ENCODE results near the gene RNF186.

Gene RNF186

GRCh38 chr1:19844731-19845495 is 29.8 kb upstream of the RNF186 start:
- Histone ChIP-seq H3K4me3 (ENCODE audit: low read depth, low read length) (no peak overlapping the region), H3K36me3 (ENCODE audit: control insufficient read depth, insufficient read depth, low read length) (no peaks in the 10 kb centered on the region), H3K27me3 (ENCODE audit: control insufficient read depth, insufficient read depth, low read length) (no peaks in the 10 kb centered on the region), H3K9me3 (ENCODE audit: control insufficient read depth, low read length) (no peaks in the 10 kb centered on the region), H2AFZ (peak overlapping the region; percentile 28), H3K4me1 (no peaks in the 10 kb centered on the region), H3K27ac (no peak overlapping the region), H3K4me2 (ENCODE audit: low read length) (peak overlapping the region; percentile 37), H3K9ac (no peak overlapping the region), H3K79me2 (no peaks in the 10 kb centered on the region)
- TF ChIP-seq CTCF (IDR thresholded peaks at IDR 0.05) = no peak

- Histone ChIP-seq H3K4me2 (ENCODE audit: low read length) (no peak overlapping the region), H3K4me1 (no peaks in the 10 kb centered on the region), H3K27me3 (ENCODE audit: control insufficient read depth, insufficient read depth, low read length) (no peaks in the 10 kb centered on the region), H3K9me3 (ENCODE audit: control insufficient read depth, low read length) (no peaks in the 10 kb centered on the region), H3K9ac (no peak overlapping the region), H3K36me3 (ENCODE audit: control insufficient read depth, insufficient read depth, low read length) (no peaks in the 10 kb centered on the region), H3K27ac (no peak overlapping the region), H2AFZ (no peak overlapping the region), H3K4me3 (ENCODE audit: low read depth, low read length) (no peak overlapping the region), H3K79me2 (no peaks in the 10 kb centered on the region)
- TF ChIP-seq CTCF (IDR thresholded peaks at IDR 0.05) = no peak
Observed at GRCh38 chr1:19840228-19840627, 25.1 kb upstream of the RNF186 start.

GRCh38 chr1:19837866-19838265 is 22.8 kb upstream of the RNF186 start:
- H3K36me3 ChIP-seq (ENCODE audit: control insufficient read depth, insufficient read depth, low read length) = no peaks in the 10 kb centered on the region
- H3K9me3 ChIP-seq (ENCODE audit: control insufficient read depth, low read length) = no peaks in the 10 kb centered on the region
- no peak overlapping the region for H3K27ac ChIP-seq
- TF ChIP-seq CTCF (IDR thresholded peaks at IDR 0.05) = no peak
- no peaks in the 10 kb centered on the region for H3K79me2 ChIP-seq
- no peak overlapping the region for H3K4me2 ChIP-seq (ENCODE audit: low read length)
- H3K4me3 ChIP-seq (ENCODE audit: low read depth, low read length) = no peak overlapping the region
- H2AFZ ChIP-seq = no peak overlapping the region
- no peaks in the 10 kb centered on the region for H3K27me3 ChIP-seq (ENCODE audit: control insufficient read depth, insufficient read depth, low read length)
- no peaks in the 10 kb centered on the region for H3K4me1 ChIP-seq
- no peak overlapping the region for H3K9ac ChIP-seq

- TF ChIP-seq CTCF (IDR thresholded peaks at IDR 0.05) = no peak
- H2AFZ ChIP-seq = no peak overlapping the region
- no peak overlapping the region for H3K4me3 ChIP-seq (ENCODE audit: low read depth, low read length)
- no peaks in the 10 kb centered on the region for H3K9me3 ChIP-seq (ENCODE audit: control insufficient read depth, low read length)
- no peak overlapping the region for H3K4me2 ChIP-seq (ENCODE audit: low read length)
- H3K4me1 ChIP-seq = no peaks in the 10 kb centered on the region
- no peak overlapping the region for H3K27ac ChIP-seq
- no peak overlapping the region for H3K9ac ChIP-seq
- H3K36me3 ChIP-seq (ENCODE audit: control insufficient read depth, insufficient read depth, low read length) = no peaks in the 10 kb centered on the region
- no peaks in the 10 kb centered on the region for H3K27me3 ChIP-seq (ENCODE audit: control insufficient read depth, insufficient read depth, low read length)
- no peaks in the 10 kb centered on the region for H3K79me2 ChIP-seq
Observed at GRCh38 chr1:19835578-19835977, 20.5 kb upstream of the RNF186 start.

GRCh38 chr1:19831441-19831840 is 16.4 kb upstream of the RNF186 start:
- Histone ChIP-seq H3K4me1 (no peaks in the 10 kb centered on the region), H3K4me3 (ENCODE audit: low read depth, low read length) (no peak overlapping the region), H3K36me3 (ENCODE audit: control insufficient read depth, insufficient read depth, low read length) (no peaks in the 10 kb centered on the region), H2AFZ (no peak overlapping the region), H3K27me3 (ENCODE audit: control insufficient read depth, insufficient read depth, low read length) (no peaks in the 10 kb centered on the region), H3K9ac (no peak overlapping the region), H3K9me3 (ENCODE audit: control insufficient read depth, low read length) (no peaks in the 10 kb centered on the region), H3K79me2 (no peaks in the 10 kb centered on the region), H3K4me2 (ENCODE audit: low read length) (no peak overlapping the region), H3K27ac (no peak overlapping the region)
- no peak for TF ChIP-seq CTCF (IDR thresholded peaks at IDR 0.05)

All from parathyroid adenoma (tissue), 2 donors.